OCI-LY7 (cell line): ENCODE measurements around the gene OR1E1.

Source experiments
- CTCF ChIP-seq: fragments of 200-600 bp; sonication (generic); conservative IDR thresholded peaks from 2 replicates; pipeline ENCODE4 v1.5.1; 2014; ENCODE audit warnings: mild to moderate bottlenecking, antibody characterized with exemption, low read length, moderate library complexity, mixed read lengths
- EZH2phosphoT487 ChIP-seq: fragments of 200-600 bp; sonication (generic); IDR thresholded peaks from 2 replicates; pipeline ENCODE4 v1.6.1; 2018; ENCODE audit warnings: low read depth, borderline replicate concordance, mild to moderate bottlenecking, mixed run types, antibody characterized with exemption, low read length, moderate library complexity, mixed read lengths

- TF ChIP-seq CTCF (no peak), EZH2phosphoT487 (no peak)
These were observed 19.9 kb downstream of the OR1E1 start for GRCh38 chr17:3378321-3378720.
